Skeletal muscle satellite cell (primary cell): ENCODE measurements around the gene CHRNA3. TPM values are rescaled to one million over a fixed set of nuclear protein-coding genes. Genes with fewer than 3 reads are reported as not detected.

ENCODE experiments used
- H3K27me3 ChIP-seq: 2 replicates; pipeline ENCODE4 v1.7.0; 2013; ENCODE audit warnings: low read length; ENCODE audit not compliant: control insufficient read depth, insufficient read depth
- H3K36me3 ChIP-seq: 2 replicates; pipeline ENCODE4 v1.7.0; 2013; ENCODE audit warnings: mild to moderate bottlenecking, control low read depth, low read length; ENCODE audit not compliant: insufficient read depth
- H3K4me1 ChIP-seq: 2 replicates; pipeline ENCODE4 v1.7.0; 2013; ENCODE audit warnings: low read length; ENCODE audit not compliant: control insufficient read depth, insufficient read depth
- H3K4me2 ChIP-seq: 2 replicates; pipeline ENCODE4 v1.7.0; 2013; ENCODE audit warnings: mild to moderate bottlenecking, low read length
- H3K4me3 ChIP-seq: 2 replicates; pipeline ENCODE4 v1.7.0; 2013; ENCODE audit warnings: low read length
- H3K9ac ChIP-seq: 2 replicates; pipeline ENCODE4 v1.7.0; 2013; ENCODE audit warnings: mild to moderate bottlenecking, low read depth, low read length, moderate library complexity
- H3K9me3 ChIP-seq: replicated peaks from 2 replicates; pipeline ENCODE4 v1.7.0; 2013; ENCODE audit warnings: mild to moderate bottlenecking, control low read depth, low read length
- total RNA-seq: library from RNA; depleted of rRNA; stranded (reverse); fragments of >200 nt; gene quantifications from 2 replicates; pipeline ENCODE4 v1.2.3, GENCODE V29; 2012; rRNA removed

CHRNA3 gene
- not detected in 2 replicates for total RNA-seq

- H3K9ac ChIP-seq = no peak within 1 kb of the TSS
- peaks cover 67% of the 10 kb centered on the region for H3K27me3 ChIP-seq
Measured at GRCh38 chr15:78620527-78621421, at the start of gene CHRNA3. TSS of gene CHRNA3 (minus strand) at chr15:78620996. CDS start at chr15:78620794, 202 bp downstream.

GRCh38 chr15:78668987-78669386 is 48.2 kb upstream of the CHRNA3 start:
- no peaks in the 10 kb centered on the region for H3K36me3 ChIP-seq
- no peaks in the 10 kb centered on the region for H3K4me1 ChIP-seq
- H3K4me3 ChIP-seq = no peak overlapping the region
- peaks cover 57% of the 10 kb centered on the region for H3K27me3 ChIP-seq
- H3K9me3 ChIP-seq = no peaks in the 10 kb centered on the region
- no peak overlapping the region for H3K9ac ChIP-seq
- H3K4me2 ChIP-seq = no peak overlapping the region

More at GRCh38 chr15:78620527-78621421, at the start of gene CHRNA3:
- H3K9me3 ChIP-seq = no peaks in the 10 kb centered on the region
- H3K4me2 ChIP-seq = peak within 1 kb of the TSS; percentile 53
- peak within 1 kb of the TSS; percentile 49 for H3K4me3 ChIP-seq
- H3K4me1 ChIP-seq = no peaks in the 10 kb centered on the region
- no peaks in the 10 kb centered on the region for H3K36me3 ChIP-seq

GRCh38 chr15:78667578-78668236 is 46.9 kb upstream of the CHRNA3 start:
- no peaks in the 10 kb centered on the region for H3K9me3 ChIP-seq
- H3K9ac ChIP-seq = no peak overlapping the region
- H3K27me3 ChIP-seq = peaks cover 57% of the 10 kb centered on the region
- H3K4me1 ChIP-seq = no peaks in the 10 kb centered on the region
- H3K4me3 ChIP-seq = no peak overlapping the region
- no peak overlapping the region for H3K4me2 ChIP-seq
- H3K36me3 ChIP-seq = no peaks in the 10 kb centered on the region

- H3K4me3 ChIP-seq = no peak overlapping the region
- no peaks in the 10 kb centered on the region for H3K4me1 ChIP-seq
- H3K27me3 ChIP-seq = peaks cover 44% of the 10 kb centered on the region
- H3K9me3 ChIP-seq = no peaks in the 10 kb centered on the region
- no peaks in the 10 kb centered on the region for H3K36me3 ChIP-seq
- no peak overlapping the region for H3K9ac ChIP-seq
- no peak overlapping the region for H3K4me2 ChIP-seq
Measured at GRCh38 chr15:78666010-78666409, 45.2 kb upstream of the CHRNA3 start.

GRCh38 chr15:78663703-78664102 is 42.9 kb upstream of the CHRNA3 start:
- Histone ChIP-seq H3K4me3 (no peak overlapping the region), H3K27me3 (peaks cover 44% of the 10 kb centered on the region), H3K4me1 (no peaks in the 10 kb centered on the region), H3K9ac (no peak overlapping the region), H3K9me3 (no peaks in the 10 kb centered on the region), H3K4me2 (no peak overlapping the region), H3K36me3 (no peaks in the 10 kb centered on the region)

- Histone ChIP-seq H3K9me3 (no peaks in the 10 kb centered on the region), H3K27me3 (peaks cover 32% of the 10 kb centered on the region), H3K4me1 (no peaks in the 10 kb centered on the region), H3K4me2 (no peak overlapping the region), H3K36me3 (no peaks in the 10 kb centered on the region), H3K4me3 (no peak overlapping the region), H3K9ac (no peak overlapping the region)
Measured at GRCh38 chr15:78662028-78662427, 41.2 kb upstream of the CHRNA3 start.

GRCh38 chr15:78661001-78661400 is 40.2 kb upstream of the CHRNA3 start:
- Histone ChIP-seq H3K36me3 (no peaks in the 10 kb centered on the region), H3K4me1 (no peaks in the 10 kb centered on the region), H3K4me3 (no peak overlapping the region), H3K4me2 (no peak overlapping the region), H3K9me3 (no peaks in the 10 kb centered on the region), H3K9ac (no peak overlapping the region), H3K27me3 (peaks cover 31% of the 10 kb centered on the region)

- Histone ChIP-seq H3K36me3 (no peaks in the 10 kb centered on the region), H3K9me3 (no peaks in the 10 kb centered on the region), H3K4me2 (no peak overlapping the region), H3K27me3 (peaks cover 28% of the 10 kb centered on the region), H3K4me1 (no peaks in the 10 kb centered on the region), H3K9ac (no peak overlapping the region), H3K4me3 (no peak overlapping the region)
Measured at GRCh38 chr15:78660584-78660983, 39.8 kb upstream of the CHRNA3 start.

- H3K4me2 ChIP-seq = no peak overlapping the region
- no peak overlapping the region for H3K9ac ChIP-seq
- no peaks in the 10 kb centered on the region for H3K9me3 ChIP-seq
- H3K36me3 ChIP-seq = no peaks in the 10 kb centered on the region
- H3K4me1 ChIP-seq = no peaks in the 10 kb centered on the region
- H3K27me3 ChIP-seq = peaks cover 34% of the 10 kb centered on the region
- no peak overlapping the region for H3K4me3 ChIP-seq
Measured at GRCh38 chr15:78658823-78659222, 38.0 kb upstream of the CHRNA3 start.

- no peak overlapping the region for H3K4me3 ChIP-seq
- H3K9ac ChIP-seq = no peak overlapping the region
Measured at GRCh38 chr15:78654272-78654671, 33.5 kb upstream of the CHRNA3 start.

GRCh38 chr15:78651930-78652615 is 31.3 kb upstream of the CHRNA3 start:
- Histone ChIP-seq H3K4me1 (no peaks in the 10 kb centered on the region), H3K4me3 (no peak overlapping the region), H3K27me3 (peaks cover 38% of the 10 kb centered on the region), H3K36me3 (no peaks in the 10 kb centered on the region), H3K4me2 (no peak overlapping the region), H3K9ac (no peak overlapping the region), H3K9me3 (no peaks in the 10 kb centered on the region)

More at GRCh38 chr15:78654272-78654671, 33.5 kb upstream of the CHRNA3 start:
- Histone ChIP-seq H3K9me3 (no peaks in the 10 kb centered on the region), H3K4me2 (no peak overlapping the region), H3K4me1 (no peaks in the 10 kb centered on the region), H3K27me3 (peaks cover 42% of the 10 kb centered on the region), H3K36me3 (no peaks in the 10 kb centered on the region)
